ENCODE measurements around the gene PACSIN1. TPM values are rescaled to one million over a fixed set of nuclear protein-coding genes. Genes with fewer than 3 reads are reported as not detected.

PACSIN1 gene
- total RNA-seq, 3 donors from 2014 or later, result 0.29 to 0.33 TPM; not detected in 1

DNA sequence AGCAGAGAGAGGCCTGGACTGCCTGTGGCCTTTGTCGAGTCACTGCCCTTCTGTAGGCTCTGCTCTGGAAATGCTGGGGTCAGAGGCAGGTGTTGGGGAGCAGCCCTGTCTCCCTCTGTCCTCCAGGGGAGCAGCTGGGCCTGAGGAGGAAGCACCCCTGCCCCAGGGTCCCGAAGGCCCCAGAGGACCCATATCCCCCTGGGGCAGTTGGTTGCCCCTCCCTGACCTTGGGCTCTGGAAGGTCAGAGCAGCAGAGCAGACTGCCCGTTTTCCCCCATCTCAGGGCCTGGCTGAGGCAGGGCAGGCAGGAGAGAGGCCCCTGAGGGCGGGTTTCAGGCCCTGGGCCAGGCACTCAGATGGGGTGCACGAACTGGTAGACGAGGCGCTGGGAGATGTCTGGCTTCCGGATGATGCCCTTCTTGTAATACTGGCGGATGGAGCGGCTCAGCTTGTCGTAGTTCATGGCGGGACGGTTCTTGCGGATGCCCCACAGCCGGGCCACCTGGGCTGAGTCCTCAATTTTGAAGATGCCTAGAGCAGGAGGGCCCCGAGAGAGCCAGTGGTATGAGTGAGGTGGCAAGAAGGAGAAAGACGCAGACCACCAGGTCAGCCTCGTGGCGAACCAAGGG lies 72.2 kb downstream of the PACSIN1 start:
- Histone ChIP-seq H3K36me3 (no peaks in the 10 kb centered on the region), H3K9me3 (no peaks in the 10 kb centered on the region), H3K4me1 (peaks cover 0 to 16% of the 10 kb centered on the region in 2 donors), H3K4me3 (no peak overlapping the region), H3K27me3 (no peaks in the 10 kb centered on the region), H3K27ac (peak overlapping the region; percentile 25 to 79)
- DNase-seq (ENCODE audit: low spot score in 2 of 2), result no peak
- TF ChIP-seq POLR2AphosphoS5 (IDR thresholded peaks at IDR 0.05), result no peak
- no peak for TF ChIP-seq POLR2A (IDR thresholded peaks at IDR 0.05)
- TF ChIP-seq, protein P1, sequence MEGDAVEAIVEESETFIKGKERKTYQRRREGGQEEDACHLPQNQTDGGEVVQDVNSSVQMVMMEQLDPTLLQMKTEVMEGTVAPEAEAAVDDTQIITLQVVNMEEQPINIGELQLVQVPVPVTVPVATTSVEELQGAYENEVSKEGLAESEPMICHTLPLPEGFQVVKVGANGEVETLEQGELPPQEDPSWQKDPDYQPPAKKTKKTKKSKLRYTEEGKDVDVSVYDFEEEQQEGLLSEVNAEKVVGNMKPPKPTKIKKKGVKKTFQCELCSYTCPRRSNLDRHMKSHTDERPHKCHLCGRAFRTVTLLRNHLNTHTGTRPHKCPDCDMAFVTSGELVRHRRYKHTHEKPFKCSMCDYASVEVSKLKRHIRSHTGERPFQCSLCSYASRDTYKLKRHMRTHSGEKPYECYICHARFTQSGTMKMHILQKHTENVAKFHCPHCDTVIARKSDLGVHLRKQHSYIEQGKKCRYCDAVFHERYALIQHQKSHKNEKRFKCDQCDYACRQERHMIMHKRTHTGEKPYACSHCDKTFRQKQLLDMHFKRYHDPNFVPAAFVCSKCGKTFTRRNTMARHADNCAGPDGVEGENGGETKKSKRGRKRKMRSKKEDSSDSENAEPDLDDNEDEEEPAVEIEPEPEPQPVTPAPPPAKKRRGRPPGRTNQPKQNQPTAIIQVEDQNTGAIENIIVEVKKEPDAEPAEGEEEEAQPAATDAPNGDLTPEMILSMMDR (IDR thresholded peaks at IDR 0.05), result no peak
- intact Hi-C loops (cut with DNase I; ENCODE audit: low total_unique reads), result no loop called here

DNA sequence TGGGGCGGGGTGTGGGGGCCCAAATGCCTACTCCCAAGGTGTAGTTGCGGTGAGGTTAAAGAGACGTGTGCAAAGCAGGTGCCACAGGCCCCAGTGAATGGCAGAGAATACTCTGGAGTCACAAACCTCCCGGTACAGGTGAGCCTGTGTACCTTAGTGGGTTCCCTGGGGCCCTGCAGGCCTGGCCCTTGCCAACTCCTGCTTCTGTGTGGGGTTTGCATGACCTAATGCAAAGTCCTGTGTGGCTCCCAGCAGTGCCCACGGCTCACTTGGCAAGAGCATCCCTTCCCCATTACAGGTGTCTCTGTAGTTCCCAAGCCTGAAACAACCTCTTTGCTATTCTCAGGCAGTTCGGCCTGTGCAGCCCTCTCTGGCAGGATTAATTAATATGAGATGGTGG lies 72.7 kb downstream of the PACSIN1 start:
- Histone ChIP-seq H3K4me3 (no peak overlapping the region), H3K27ac (peak overlapping the region; percentile 25 to 79), H3K36me3 (no peaks in the 10 kb centered on the region), H3K4me1 (peaks cover 0 to 16% of the 10 kb centered on the region in 2 donors), H3K27me3 (no peaks in the 10 kb centered on the region), H3K9me3 (no peaks in the 10 kb centered on the region)
- intact Hi-C loops (cut with DNase I; ENCODE audit: low total_unique reads), result no loop called here
- DNase-seq (ENCODE audit: low spot score in 2 of 2), result peak in 1 of 2 donors; percentile 65
- TF ChIP-seq POLR2AphosphoS5 (IDR thresholded peaks at IDR 0.05) (no peak), POLR2A (IDR thresholded peaks at IDR 0.05) (no peak)
- TF ChIP-seq, protein P1 (IDR thresholded peaks at IDR 0.05), result no peak

DNA sequence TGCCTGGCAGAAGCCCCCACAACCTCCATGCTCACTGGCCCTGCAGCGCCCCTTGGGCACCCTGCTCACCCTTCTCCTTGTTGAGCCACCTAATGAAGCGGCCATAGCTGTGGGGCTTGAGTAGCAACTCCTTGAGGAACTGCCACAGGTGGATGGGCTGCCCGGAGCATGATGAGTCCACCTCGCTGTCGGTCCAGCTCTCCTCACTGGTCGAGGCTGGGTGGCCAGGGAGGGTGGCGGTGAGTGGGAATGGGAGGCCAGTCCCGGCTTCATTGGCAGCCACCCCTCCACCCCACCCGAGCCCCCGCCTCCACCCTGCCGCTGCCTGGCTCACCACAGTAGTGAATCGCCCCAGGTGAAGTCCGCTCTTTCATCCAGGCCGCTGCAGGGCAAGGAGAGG lies 73.3 kb downstream of the PACSIN1 start:
- no peak for DNase-seq (ENCODE audit: low spot score in 2 of 2)
- intact Hi-C loops (cut with DNase I; ENCODE audit: low total_unique reads), result no loop called here
- H3K27me3 ChIP-seq, result no peaks in the 10 kb centered on the region
- no peaks in the 10 kb centered on the region for H3K36me3 ChIP-seq
- peaks cover 0 to 16% of the 10 kb centered on the region in 2 donors for H3K4me1 ChIP-seq
- TF ChIP-seq POLR2AphosphoS5 (IDR thresholded peaks at IDR 0.05), result no peak
- TF ChIP-seq POLR2A (IDR thresholded peaks at IDR 0.05), result no peak
- TF ChIP-seq, protein P1 (IDR thresholded peaks at IDR 0.05), result no peak
- H3K4me3 ChIP-seq, result no peak overlapping the region
- H3K9me3 ChIP-seq, result no peaks in the 10 kb centered on the region
- peak overlapping the region; percentile 40 to 79 for H3K27ac ChIP-seq

DNA sequence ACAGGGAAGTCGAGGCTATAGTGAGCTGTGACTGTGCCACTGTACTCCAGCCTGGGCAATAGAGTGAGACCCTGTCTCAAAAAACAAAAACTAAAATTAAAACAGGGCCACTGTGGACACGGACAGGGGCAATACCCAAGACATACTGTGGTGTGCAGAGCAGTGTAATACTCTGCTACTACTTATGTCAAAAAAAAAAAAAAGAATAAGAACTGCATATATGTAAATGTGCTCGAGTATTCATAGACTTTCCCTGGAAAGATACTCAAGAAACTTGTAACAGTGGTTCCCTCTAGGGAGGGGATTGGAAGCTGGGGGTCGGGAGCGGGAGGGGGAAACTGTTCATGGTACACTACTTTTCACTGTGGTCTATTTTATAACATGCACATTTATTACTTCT lies 74.3 kb downstream of the PACSIN1 start:
- H3K4me1 ChIP-seq, result peaks cover 0 to 10% of the 10 kb centered on the region in 2 donors
- H3K9me3 ChIP-seq, result no peaks in the 10 kb centered on the region
- no peak overlapping the region for H3K27ac ChIP-seq
- no peaks in the 10 kb centered on the region for H3K27me3 ChIP-seq
- DNase-seq (ENCODE audit: low spot score in 2 of 2), result no peak
- TF ChIP-seq, protein P1 (IDR thresholded peaks at IDR 0.05), result no peak
- TF ChIP-seq POLR2AphosphoS5 (IDR thresholded peaks at IDR 0.05), result no peak
- TF ChIP-seq POLR2A (IDR thresholded peaks at IDR 0.05), result no peak
- no peaks in the 10 kb centered on the region for H3K36me3 ChIP-seq
- intact Hi-C loops (cut with DNase I; ENCODE audit: low total_unique reads), result no loop called here
- H3K4me3 ChIP-seq, result no peak overlapping the region

DNA sequence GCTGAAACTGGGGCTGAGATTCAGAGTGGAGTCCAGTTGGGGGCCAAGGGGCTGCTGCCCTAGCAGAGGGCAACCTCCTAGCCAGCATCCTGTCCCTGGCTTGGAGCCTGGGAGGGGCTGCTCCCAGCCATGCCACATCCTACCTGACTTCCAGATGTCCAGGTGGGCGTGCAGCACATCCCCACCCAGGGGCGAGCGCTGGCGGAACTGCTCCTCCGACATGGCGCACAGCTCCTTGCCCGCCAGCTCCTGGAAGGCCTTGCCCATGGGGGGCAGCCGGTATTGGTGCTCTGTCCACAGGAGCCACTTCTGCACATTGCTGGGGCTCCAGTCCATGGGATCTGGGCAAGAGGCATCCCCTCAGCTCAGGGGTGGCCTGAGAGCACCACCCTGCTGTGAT lies 75.0 kb downstream of the PACSIN1 start:
- Histone ChIP-seq H3K4me1 (peaks cover 0 to 6% of the 10 kb centered on the region in 2 donors), H3K4me3 (no peak overlapping the region), H3K9me3 (no peaks in the 10 kb centered on the region), H3K36me3 (no peaks in the 10 kb centered on the region), H3K27ac (peak overlapping the region in 1 of 2 donors; percentile 39), H3K27me3 (no peaks in the 10 kb centered on the region)
- no peak for TF ChIP-seq POLR2AphosphoS5 (IDR thresholded peaks at IDR 0.05)
- TF ChIP-seq POLR2A (IDR thresholded peaks at IDR 0.05), result no peak
- TF ChIP-seq, protein P1 (IDR thresholded peaks at IDR 0.05), result no peak
- intact Hi-C loops (cut with DNase I; ENCODE audit: low total_unique reads), result no loop called here
- DNase-seq (ENCODE audit: low spot score in 2 of 2), result no peak

All from breast epithelium (tissue), 4 donors.